Smooth muscle cell (in vitro differentiated cells): Measurements from ENCODE around the gene SPATA32. TPM values are rescaled to one million over a fixed set of nuclear protein-coding genes. Genes with fewer than 3 reads are reported as not detected.

Experiments used
- DNase-seq: peaks from one replicate; lab custom pipeline; 2025; ENCODE audit not compliant: unreplicated experiment; lab: John Stamatoyannopoulos, UW
- H2AFZ ChIP-seq: fragments of 200-600 bp; sonication (generic); 2 replicates; pipeline ENCODE4 v1.6.0; 2016; ENCODE audit warnings: antibody characterized with exemption, low read depth, mild to moderate bottlenecking
- H3F3A ChIP-seq: fragments of 200-600 bp; sonication (generic); 2 replicates; pipeline ENCODE4 v1.6.0; 2017; ENCODE audit warnings: antibody characterized with exemption, low read depth
- H3K27ac ChIP-seq: fragments of 200-600 bp; sonication (generic); 2 replicates; pipeline ENCODE4 v1.5.1; 2016; ENCODE audit warnings: low read depth, mild to moderate bottlenecking
- H3K27me3 ChIP-seq: fragments of 200-600 bp; sonication (generic); 2 replicates; pipeline ENCODE4 v1.6.1; 2016; ENCODE audit warnings: low read depth, mild to moderate bottlenecking
- H3K36me3 ChIP-seq: fragments of 200-600 bp; sonication (generic); 2 replicates; pipeline ENCODE4 v1.5.1; 2016; ENCODE audit warnings: low read depth
- H3K4me1 ChIP-seq: fragments of 200-600 bp; sonication (generic); 2 replicates; pipeline ENCODE4 v1.5.1; 2016; ENCODE audit warnings: low read depth
- H3K4me2 ChIP-seq: fragments of 200-600 bp; sonication (generic); 2 replicates; pipeline ENCODE4 v1.6.0; 2016; ENCODE audit warnings: mild to moderate bottlenecking
- H3K4me3 ChIP-seq: fragments of 200-600 bp; sonication (generic); 2 replicates; pipeline ENCODE4 v1.5.1; 2016; ENCODE audit warnings: mild to moderate bottlenecking
- H3K79me2 ChIP-seq: fragments of 200-600 bp; sonication (generic); 2 replicates; pipeline ENCODE4 v1.6.0; 2016; ENCODE audit warnings: low read depth, mild to moderate bottlenecking
- H3K9ac ChIP-seq: fragments of 200-600 bp; sonication (generic); 2 replicates; pipeline ENCODE4 v1.6.0; 2016; ENCODE audit warnings: low read depth
- H3K9me3 ChIP-seq: fragments of 200-600 bp; sonication (generic); replicated peaks from 2 replicates; pipeline ENCODE4 v1.5.1; 2016; ENCODE audit warnings: low read depth
- H4K20me1 ChIP-seq: fragments of 200-600 bp; sonication (generic); 2 replicates; pipeline ENCODE4 v1.6.0; 2016; ENCODE audit warnings: low read depth
- CTCF ChIP-seq: fragments of 200-600 bp; sonication (generic); IDR thresholded peaks from 2 replicates; pipeline ENCODE4 v1.5.1; 2017; ENCODE audit warnings: borderline replicate concordance, mild to moderate bottlenecking, antibody characterized with exemption; ENCODE audit not compliant: insufficient read depth, poor library complexity, severe bottlenecking
- WGBS: methylation state at CpG from one replicate; pipeline ENCODE4 v1.1.7; 2016; ENCODE audit warnings: low lambda C conversion rate; 5-methylcytosine and 5-hydroxymethylcytosine counted together
- polyA plus RNA-seq: library from polyadenylated mRNA; unstranded; fragments of >200 nt; fragmentation: Nextera tagmentation; extraction: Ambion mirVana; gene quantifications from 2 replicates; pipeline ENCODE4 v1.2.1, GENCODE V29; 2016
- total RNA-seq: library from RNA; depleted of rRNA; stranded (reverse); fragments of >200 nt; gene quantifications from 2 replicates; pipeline ENCODE4 v1.2.3, GENCODE V29; 2014

The SPATA32 gene
- total and polyA plus RNA-seq, 2 experiments from 2014 or later, result not detected

- Histone ChIP-seq H4K20me1 (no peaks in the 10 kb centered on the region), H2AFZ (no peak overlapping the region), H3K36me3 (no peaks in the 10 kb centered on the region), H3K27me3 (peaks cover 42% of the 10 kb centered on the region), H3K9ac (no peak overlapping the region), H3K4me3 (no peak overlapping the region), H3K9me3 (no peaks in the 10 kb centered on the region), H3K4me1 (no peaks in the 10 kb centered on the region), H3K79me2 (no peaks in the 10 kb centered on the region), H3F3A (peaks cover 4% of the 10 kb centered on the region), H3K4me2 (no peak overlapping the region), H3K27ac (no peak overlapping the region)
- DNase-seq, result no peak
- 37% methylated on average over 8 of the region's 8 CpGs for WGBS
- TF ChIP-seq CTCF, result no peak
These were observed 38.8 kb downstream of the SPATA32 start for GRCh38 chr17:45222996-45223538.

GRCh38 chr17:45222289-45222995 is 39.5 kb downstream of the SPATA32 start:
- Histone ChIP-seq H3K4me1 (no peaks in the 10 kb centered on the region), H3K27ac (no peak overlapping the region), H3K4me3 (peak overlapping the region; percentile 54), H2AFZ (no peak overlapping the region), H3K36me3 (no peaks in the 10 kb centered on the region), H3K79me2 (no peaks in the 10 kb centered on the region), H3K9ac (no peak overlapping the region), H4K20me1 (no peaks in the 10 kb centered on the region), H3K4me2 (peak overlapping the region; percentile 91), H3K27me3 (peaks cover 42% of the 10 kb centered on the region), H3F3A (peaks cover 4% of the 10 kb centered on the region), H3K9me3 (no peaks in the 10 kb centered on the region)
- TF ChIP-seq CTCF, result no peak
- WGBS, result 7% methylated on average over 25 of the region's 33 CpGs
- no peak for DNase-seq

- Histone ChIP-seq H3K27ac (no peak overlapping the region), H3K36me3 (no peaks in the 10 kb centered on the region), H4K20me1 (no peaks in the 10 kb centered on the region), H3K9me3 (no peaks in the 10 kb centered on the region), H3K27me3 (peaks cover 42% of the 10 kb centered on the region), H3F3A (peaks cover 4% of the 10 kb centered on the region), H3K9ac (no peak overlapping the region), H3K79me2 (no peaks in the 10 kb centered on the region), H2AFZ (no peak overlapping the region), H3K4me3 (peak overlapping the region; percentile 54), H3K4me2 (peak overlapping the region; percentile 91), H3K4me1 (no peaks in the 10 kb centered on the region)
- no peak for TF ChIP-seq CTCF
- DNase-seq, result no peak
- no CpG with 5 or more reads among the region's 38 CpGs for WGBS
These were observed 39.9 kb downstream of the SPATA32 start for GRCh38 chr17:45222014-45222288.
